Subcutaneous abdominal adipose tissue (tissue), 5 donors: ENCODE data around the gene TIGD3.

Experiments used
- H3K27ac ChIP-seq: one replicate; pipeline ENCODE4 v1.7.0; 2013; ENCODE audit warnings: low read depth, mild to moderate bottlenecking, inconsistent platforms, low read length, moderate library complexity
- H3K27me3 ChIP-seq, 5 donors: one replicate each; pipeline ENCODE4 v1.7.0; 2013; ENCODE audit warnings: low read length in 5 of 5, inconsistent platforms in 1 of 5; ENCODE audit not compliant: control insufficient read depth in 5 of 5, insufficient read depth in 4 of 5
- H3K36me3 ChIP-seq, 5 donors: one replicate each; pipeline ENCODE4 v1.7.0; 2013; ENCODE audit warnings: low read length in 5 of 5; ENCODE audit not compliant: control insufficient read depth in 5 of 5, insufficient read depth in 5 of 5
- H3K4me1 ChIP-seq, 5 donors: one replicate each; pipeline ENCODE4 v1.7.0; 2013; ENCODE audit warnings: low read length in 5 of 5, mild to moderate bottlenecking in 3 of 5, moderate library complexity in 1 of 5; ENCODE audit not compliant: control insufficient read depth in 5 of 5, insufficient read depth in 5 of 5
- H3K4me3 ChIP-seq, 5 donors: one replicate each; pipeline ENCODE4 v1.7.0; 2013; ENCODE audit warnings: low read length in 5 of 5, low read depth in 1 of 5
- H3K9ac ChIP-seq, 5 donors: one replicate each; pipeline ENCODE4 v1.7.0; 2013; ENCODE audit warnings: low read length in 5 of 5, mild to moderate bottlenecking in 4 of 5, moderate library complexity in 3 of 5
- H3K9me3 ChIP-seq, 5 donors: one replicate each; pipeline ENCODE4 v1.7.0; 2013; ENCODE audit warnings: low read length in 5 of 5; ENCODE audit not compliant: control insufficient read depth in 5 of 5
- donor health status: healthy.
- donor health status: healthy.
- donor health status: healthy.
- donor health status: healthy.
- donor health status: healthy.

TIGD3 gene

GRCh38 chr11:65378208-65378927, 23.8 kb downstream of the TIGD3 start:
- no peak overlapping the region for H3K9ac ChIP-seq
- peaks cover 0 to 6% (median 0%) of the 10 kb centered on the region in 5 donors for H3K36me3 ChIP-seq
- H3K27ac ChIP-seq, result no peak overlapping the region
- no peaks in the 10 kb centered on the region for H3K27me3 ChIP-seq
- peaks cover 8 to 30% (median 19%) of the 10 kb centered on the region in 5 donors for H3K4me1 ChIP-seq
- H3K9me3 ChIP-seq, result no peaks in the 10 kb centered on the region
- H3K4me3 ChIP-seq, result no peak overlapping the region

GRCh38 chr11:65378928-65379638, 24.5 kb downstream of the TIGD3 start:
- peaks cover 0 to 6% (median 0%) of the 10 kb centered on the region in 5 donors for H3K36me3 ChIP-seq
- no peak overlapping the region for H3K27ac ChIP-seq
- no peak overlapping the region for H3K9ac ChIP-seq
- H3K9me3 ChIP-seq, result no peaks in the 10 kb centered on the region
- H3K27me3 ChIP-seq, result no peaks in the 10 kb centered on the region
- peaks cover 9 to 37% (median 25%) of the 10 kb centered on the region in 5 donors for H3K4me1 ChIP-seq
- no peak overlapping the region for H3K4me3 ChIP-seq

- H3K9me3 ChIP-seq, result no peaks in the 10 kb centered on the region
- peaks cover 0 to 6% (median 0%) of the 10 kb centered on the region in 5 donors for H3K36me3 ChIP-seq
- no peak overlapping the region for H3K4me3 ChIP-seq
- H3K27ac ChIP-seq, result no peak overlapping the region
- no peak overlapping the region for H3K9ac ChIP-seq
- H3K4me1 ChIP-seq, result peaks cover 15 to 45% (median 33%) of the 10 kb centered on the region in 5 donors
- no peaks in the 10 kb centered on the region for H3K27me3 ChIP-seq
These were observed 25.3 kb downstream of the TIGD3 start for GRCh38 chr11:65379698-65380459.

GRCh38 chr11:65380460-65381119, 26.0 kb downstream of the TIGD3 start:
- peaks cover 23 to 53% (median 40%) of the 10 kb centered on the region in 5 donors for H3K4me1 ChIP-seq
- no peak overlapping the region for H3K27ac ChIP-seq
- H3K9me3 ChIP-seq, result no peaks in the 10 kb centered on the region
- H3K36me3 ChIP-seq, result peaks cover 0 to 6% (median 0%) of the 10 kb centered on the region in 5 donors
- H3K9ac ChIP-seq, result peak overlapping the region in 1 of 5 donors; percentile 47
- H3K4me3 ChIP-seq, result no peak overlapping the region
- H3K27me3 ChIP-seq, result peaks cover 0 to 6% (median 0%) of the 10 kb centered on the region in 5 donors

- Histone ChIP-seq H3K36me3 (peaks cover 0 to 6% (median 0%) of the 10 kb centered on the region in 5 donors), H3K9ac (peak overlapping the region; percentile 75 to 90 (median 83)), H3K9me3 (no peaks in the 10 kb centered on the region), H3K27ac (peak overlapping the region; percentile 100), H3K27me3 (peaks cover 0 to 6% (median 0%) of the 10 kb centered on the region in 5 donors), H3K4me3 (peak overlapping the region; percentile 61 to 66 (median 64)), H3K4me1 (peaks cover 24 to 62% (median 44%) of the 10 kb centered on the region in 5 donors)
These were observed 27.1 kb downstream of the TIGD3 start for GRCh38 chr11:65381716-65382032.

- Histone ChIP-seq H3K27ac (peak within 1 kb of the TSS; percentile 100), H3K4me1 (peaks cover 24 to 67% (median 50%) of the 10 kb centered on the region in 5 donors), H3K9me3 (no peaks in the 10 kb centered on the region)
These were observed 27.7 kb downstream of the TIGD3 start, which contains the start of gene SLC25A45 for GRCh38 chr11:65382033-65382803. Gene SLC25A45, minus strand, starts transcription at chr11:65382646. Its CDS starts 695 bp downstream, at chr11:65381951.

GRCh38 chr11:65382804-65383368, 28.3 kb downstream of the TIGD3 start:
- H3K27ac ChIP-seq, result peak overlapping the region; percentile 100
- H3K27me3 ChIP-seq, result peaks cover 0 to 6% (median 0%) of the 10 kb centered on the region in 5 donors
- peak overlapping the region; percentile 52 to 66 (median 65) for H3K4me3 ChIP-seq
- H3K9me3 ChIP-seq, result no peaks in the 10 kb centered on the region
- H3K9ac ChIP-seq, result peak overlapping the region; percentile 69 to 91 (median 86)
- peaks cover 24 to 74% (median 54%) of the 10 kb centered on the region in 5 donors for H3K4me1 ChIP-seq
- H3K36me3 ChIP-seq, result peaks cover 0 to 6% (median 0%) of the 10 kb centered on the region in 5 donors

More at GRCh38 chr11:65382033-65382803, 27.7 kb downstream of the TIGD3 start, which contains the start of gene SLC25A45:
- H3K27me3 ChIP-seq, result peaks cover 0 to 6% (median 0%) of the 10 kb centered on the region in 5 donors
- peaks cover 0 to 6% (median 0%) of the 10 kb centered on the region in 5 donors for H3K36me3 ChIP-seq
- H3K9ac ChIP-seq, result peak within 1 kb of the TSS; percentile 78 to 91 (median 87)
- H3K4me3 ChIP-seq, result peak within 1 kb of the TSS; percentile 61 to 66 (median 65)

- Histone ChIP-seq H3K4me1 (peaks cover 27 to 77% (median 61%) of the 10 kb centered on the region in 5 donors), H3K36me3 (peaks cover 0 to 13% (median 0%) of the 10 kb centered on the region in 5 donors), H3K9ac (peak overlapping the region; percentile 57 to 99 (median 87)), H3K27ac (peak overlapping the region; percentile 100), H3K27me3 (peaks cover 0 to 6% (median 0%) of the 10 kb centered on the region in 5 donors), H3K9me3 (no peaks in the 10 kb centered on the region), H3K4me3 (peak overlapping the region in 2 of 5 donors; percentile 19 to 67)
These were observed 29.2 kb downstream of the TIGD3 start for GRCh38 chr11:65383778-65384177.
